Body of pancreas (tissue), 4 donors: ENCODE results near the gene ANXA5. TPM values are rescaled to one million over a fixed set of nuclear protein-coding genes. Genes with fewer than 3 reads are reported as not detected.

ENCODE experiments used
- ATAC-seq: fragments of 150-250 bp; one replicate; pipeline ENCODE4 v1.9.1; 2016
- DNase-seq, 4 donors: peaks; one replicate each; pipeline ENCODE4 v3.0.0-alpha.2; 2019
- H3K27ac ChIP-seq, 4 donors: fragments of 200-600 bp; sonication (generic); 1 replicate in 3 of 4; 2 replicates in 1 of 4; pipeline versions ENCODE4 v1.5.1 to v1.6.1; 2016 to 2019; ENCODE audit warnings: mild to moderate bottlenecking in 1 of 4, mixed read lengths in 1 of 4, moderate library complexity in 1 of 4
- H3K27me3 ChIP-seq, 2 donors: fragments of 200-600 bp; sonication (generic); one replicate each; pipeline ENCODE4 v1.6.0; 2016; ENCODE audit warnings: mild to moderate bottlenecking in 1 of 2
- H3K36me3 ChIP-seq, 2 donors: fragments of 200-600 bp; sonication (generic); replicated peaks in 1 of 2; 2 replicates each; pipeline ENCODE4 v1.5.1; 2016; ENCODE audit warnings: low read depth in 2 of 2; ENCODE audit not compliant: insufficient read depth in 1 of 2
- H3K4me1 ChIP-seq: fragments of 200-600 bp; sonication (generic); one replicate; pipeline ENCODE4 v1.6.0; 2016
- H3K4me3 ChIP-seq, 2 donors: fragments of 200-600 bp; sonication (generic); 1 replicate in 1 of 2; 2 replicates in 1 of 2; pipeline ENCODE4 v1.5.1; 2016 to 2019
- H3K9me3 ChIP-seq, 3 donors: fragments of 200-600 bp; sonication (generic); 1 replicate in 2 of 3; 2 replicates in 1 of 3; pipeline ENCODE4 v1.5.1; 2016
- CTCF ChIP-seq, 7 experiments: fragments of 450-650 bp in 4 of 7; fragments of 200-600 bp in 3 of 7; sonication (generic) in 3 of 7; IDR thresholded peaks; one replicate each; pipeline ENCODE4 v1.5.1; 2016 to 2019; ENCODE audit warnings: antibody characterized with exemption in 7 of 7
- POLR2A ChIP-seq, 3 donors: fragments of 450-650 bp; IDR thresholded peaks; one replicate each; pipeline ENCODE4 v1.6.1; 2016; ENCODE audit warnings: antibody characterized with exemption in 3 of 3, mild to moderate bottlenecking in 2 of 3
- WGBS, 2 donors: methylation state at CpG; one replicate each; pipeline ENCODE4 v1.1.5; 2017; 5-methylcytosine and 5-hydroxymethylcytosine counted together
- intact Hi-C: fragments of 100-400 bp; cut with DNase I; formaldehyde crosslinking; loops from one replicate; pipeline ENCODE4 v1.15.1; 2023
- total RNA-seq, 2 donors: library from RNA; depleted of rRNA; stranded (reverse); fragments of >200 nt; gene quantifications; one replicate each; pipeline ENCODE4 v1.1.0, GENCODE V29; 2016

ANXA5 gene
- total RNA-seq, 2 donors from 2014 or later = 126 to 180 TPM

DNA sequence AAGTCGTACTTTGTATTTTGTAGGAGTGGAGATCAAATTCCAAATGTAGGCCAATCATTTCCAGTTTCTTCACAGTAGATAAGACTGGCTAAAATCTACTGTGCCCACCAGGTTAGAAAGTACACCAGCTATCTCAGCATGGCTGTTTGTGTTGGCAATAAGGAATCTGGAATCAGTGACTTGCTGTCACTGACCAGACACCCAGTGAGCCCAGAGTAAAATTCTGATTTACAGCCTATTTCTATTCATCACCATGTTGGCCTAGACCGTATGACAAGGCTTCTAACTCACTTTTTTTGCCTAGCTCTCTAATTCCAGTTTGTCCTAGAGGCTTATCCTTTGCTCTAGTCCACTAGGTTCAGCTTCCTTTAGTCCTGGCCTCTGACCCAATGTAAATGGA lies 42.8 kb upstream of the ANXA5 start:
- no peak overlapping the region for H3K4me3 ChIP-seq
- 51 to 57% methylated on average over 2 of the region's 2 CpGs for WGBS, 2 donors
- H3K27ac ChIP-seq = no peak overlapping the region
- intact Hi-C loops = loop anchor here (10.0 kb wide), 1 partner anchor 365 kb away; no protein-coding TSS in a partner anchor
- no peak for ATAC-seq
- no peak for DNase-seq
- TF ChIP-seq CTCF (IDR thresholded peaks at IDR 0.05) = no peak
- no peaks in the 10 kb centered on the region for H3K36me3 ChIP-seq
- H3K4me1 ChIP-seq = no peaks in the 10 kb centered on the region
- no peaks in the 10 kb centered on the region for H3K9me3 ChIP-seq
- no peaks in the 10 kb centered on the region for H3K27me3 ChIP-seq

DNA sequence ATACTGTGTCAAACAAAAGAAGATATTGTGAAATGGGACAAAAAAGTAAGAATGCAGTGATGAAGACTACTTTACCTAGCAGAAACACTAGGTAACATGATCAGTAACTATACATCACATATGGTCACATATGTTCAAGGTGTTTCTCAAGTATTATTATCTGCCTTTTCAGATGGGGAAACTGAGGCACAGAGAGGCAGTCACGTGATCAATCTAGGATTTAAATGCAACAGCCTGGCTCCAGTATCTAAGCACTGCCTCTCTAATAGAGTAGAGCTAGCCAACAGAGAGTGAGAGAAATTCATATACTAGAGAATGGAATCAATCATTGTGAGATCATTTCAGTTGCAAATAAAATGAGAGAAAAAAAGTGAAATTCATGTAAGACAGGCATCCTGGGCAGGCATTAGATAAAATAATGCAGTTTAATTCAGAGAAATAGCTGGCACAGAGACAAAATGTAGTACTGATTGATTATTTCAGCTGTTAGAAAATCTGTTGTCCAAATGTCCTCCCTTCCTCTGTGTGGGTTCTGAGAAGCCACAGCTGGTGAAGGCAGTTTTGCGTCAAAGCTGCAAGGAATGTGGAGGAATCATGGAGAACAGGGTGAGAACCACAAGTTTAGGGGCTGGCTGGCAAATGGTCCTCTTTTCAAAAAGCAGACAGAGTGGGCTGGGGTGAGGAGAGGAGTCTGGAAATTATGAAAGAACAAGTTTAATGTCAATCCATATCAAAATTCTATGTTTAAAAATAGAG lies 42.2 kb upstream of the ANXA5 start:
- 48 to 55% methylated on average over 2 of the region's 2 CpGs for WGBS, 2 donors
- Histone ChIP-seq H3K9me3 (no peaks in the 10 kb centered on the region), H3K27ac (no peak overlapping the region), H3K36me3 (no peaks in the 10 kb centered on the region), H3K4me1 (no peaks in the 10 kb centered on the region), H3K27me3 (no peaks in the 10 kb centered on the region), H3K4me3 (no peak overlapping the region)
- DNase-seq (no peak), ATAC-seq (peak; percentile 45)
- no peak for TF ChIP-seq POLR2A (IDR thresholded peaks at IDR 0.05)
- no peak for TF ChIP-seq CTCF (IDR thresholded peaks at IDR 0.05)
- intact Hi-C loops = loop anchor here (10.0 kb wide), 1 partner anchor 364 kb away; no protein-coding TSS in a partner anchor

DNA sequence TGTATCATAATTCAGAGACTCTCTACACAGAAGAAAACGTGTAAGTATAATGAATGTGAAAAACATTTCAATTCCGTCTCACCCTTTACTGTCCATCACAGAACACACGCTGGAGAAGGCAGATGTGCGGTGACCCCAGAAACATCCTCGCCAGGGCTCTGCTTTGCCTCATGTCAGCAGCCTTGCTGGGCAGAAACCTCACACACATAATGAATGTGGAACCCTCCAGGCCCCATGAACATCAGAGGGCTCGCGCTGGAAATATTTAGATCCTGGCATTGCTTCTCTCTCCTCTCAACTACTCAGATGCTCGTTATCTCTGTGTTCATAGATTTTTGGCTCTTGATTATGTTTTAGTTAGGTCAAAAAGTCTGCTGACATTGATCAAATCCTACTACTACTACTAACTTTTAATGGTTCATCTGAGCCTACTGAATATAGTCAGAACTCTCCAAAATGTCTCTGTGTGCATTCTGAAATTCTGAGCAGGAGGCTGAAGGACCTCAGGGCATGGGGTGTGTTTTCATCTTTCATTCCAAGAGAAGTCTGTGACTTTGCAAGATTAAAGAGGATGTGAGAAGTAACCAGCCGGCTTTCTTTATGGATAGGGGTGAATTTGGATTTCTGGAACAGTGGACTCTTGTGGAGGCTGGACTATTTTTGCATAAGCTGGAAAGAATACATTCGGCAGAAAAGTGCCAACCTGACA lies 41.2 kb upstream of the ANXA5 start:
- TF ChIP-seq CTCF (IDR thresholded peaks at IDR 0.05) (no peak), POLR2A (IDR thresholded peaks at IDR 0.05) (no peak)
- no peak for ATAC-seq
- Histone ChIP-seq H3K27me3 (no peaks in the 10 kb centered on the region), H3K27ac (no peak overlapping the region), H3K4me3 (no peak overlapping the region), H3K4me1 (no peaks in the 10 kb centered on the region), H3K36me3 (no peaks in the 10 kb centered on the region), H3K9me3 (no peaks in the 10 kb centered on the region)
- intact Hi-C loops = loop anchor here (10.0 kb wide), 1 partner anchor 363 kb away; no protein-coding TSS in a partner anchor
- no peak for DNase-seq
- 54 to 56% methylated on average over 10 of the region's 10 CpGs for WGBS, 2 donors

DNA sequence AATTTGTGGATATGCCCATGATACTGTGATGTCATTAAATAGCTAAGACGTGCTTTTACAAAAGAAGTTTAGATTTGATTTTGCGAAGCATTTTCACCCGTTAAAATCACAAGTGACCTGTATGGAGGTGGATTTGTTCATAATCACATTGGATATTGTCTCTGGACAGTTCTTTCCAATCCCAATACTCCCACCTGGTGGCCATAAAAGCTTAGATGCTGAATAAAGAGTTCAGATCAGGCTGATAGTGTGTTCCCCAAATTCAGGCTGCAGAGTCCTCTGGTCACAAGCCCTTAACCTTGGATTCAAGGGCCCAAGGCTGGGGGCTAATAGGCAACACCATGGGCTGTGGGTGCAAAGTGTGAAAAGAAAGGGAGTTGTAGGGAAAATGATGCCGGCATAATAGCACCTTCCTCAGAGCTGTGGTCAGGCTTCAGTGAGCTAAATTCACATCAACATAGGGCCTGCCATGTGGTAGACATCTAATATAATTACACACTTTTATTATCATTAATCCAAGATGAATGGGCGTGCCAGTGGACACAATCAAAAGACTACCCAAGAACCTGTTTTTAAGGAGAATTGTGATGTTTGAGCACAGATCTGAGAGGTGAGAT lies 40.1 kb upstream of the ANXA5 start:
- H3K4me1 ChIP-seq = no peaks in the 10 kb centered on the region
- H3K4me3 ChIP-seq = no peak overlapping the region
- TF ChIP-seq POLR2A (IDR thresholded peaks at IDR 0.05) (no peak), CTCF (IDR thresholded peaks at IDR 0.05) (peak; percentile 8 to 55 (median 46))
- no peaks in the 10 kb centered on the region for H3K36me3 ChIP-seq
- 42 to 46% methylated on average over 5 of the region's 5 CpGs for WGBS, 2 donors
- intact Hi-C loops = loop anchor here (10.0 kb wide), 1 partner anchor 362 kb away; no protein-coding TSS in a partner anchor
- ATAC-seq (peak; percentile 75), DNase-seq (peak; percentile 23 to 66 (median 28))
- H3K27me3 ChIP-seq = no peaks in the 10 kb centered on the region
- no peaks in the 10 kb centered on the region for H3K9me3 ChIP-seq
- no peak overlapping the region for H3K27ac ChIP-seq
